GM18517 (cell line): ENCODE results near the gene SYNPR.
"Not testable (repeated sequence)": the region's sequence is repeated elsewhere in the genome, so short reads cannot be mapped to it uniquely, and the experiment has no call there.

Experiments used
- ATAC-seq: cut with Tn5 transposase; IDR thresholded peaks from one replicate; pipeline ENCODE4 v1.9.1; 2021; ENCODE audit warnings: mild to moderate bottlenecking, moderate library complexity; ENCODE audit not compliant: unreplicated experiment

The SYNPR gene

DNA sequence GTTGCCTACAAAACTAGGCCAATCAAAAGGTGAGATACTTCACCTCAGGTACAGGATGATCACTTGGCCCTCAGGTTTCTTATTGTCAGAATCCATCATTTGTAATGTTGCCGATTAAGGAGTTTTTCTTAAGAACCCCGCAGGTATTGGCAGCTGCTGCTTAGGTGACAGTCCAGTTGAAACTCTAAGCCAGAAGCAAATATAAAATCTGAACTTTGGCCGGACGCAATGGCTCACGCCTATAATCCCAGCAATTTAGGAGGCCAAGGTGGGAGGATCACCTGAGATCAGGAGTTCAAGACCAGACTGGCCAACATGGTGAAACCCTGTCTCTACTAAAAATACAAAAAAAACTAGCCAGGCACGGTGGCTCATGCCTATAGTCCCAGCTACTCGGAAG is 331.3 kb downstream of the SYNPR start:
- no peak for ATAC-seq

GRCh38 chr3:63609834-63610233 is 331.7 kb downstream of the SYNPR start:
- ATAC-seq: no peak

DNA sequence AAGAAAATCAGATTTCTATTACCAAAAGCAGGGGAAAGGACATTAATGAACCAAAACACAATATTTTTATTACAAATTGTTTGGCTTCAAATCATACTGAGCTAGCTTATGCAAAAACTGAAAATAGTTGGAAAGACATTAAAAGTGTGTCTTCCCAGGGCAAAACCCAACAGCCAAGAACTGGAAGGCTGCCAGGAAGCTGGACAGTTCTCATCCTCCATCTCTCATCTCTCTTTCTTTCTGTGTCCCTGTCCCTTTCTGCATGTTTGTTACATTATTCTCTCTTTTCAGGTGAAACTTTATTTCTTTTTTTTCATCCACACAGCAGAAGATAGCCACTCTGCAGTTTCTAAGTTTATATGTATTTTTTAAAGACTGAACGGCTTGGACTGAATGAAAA is 333.3 kb downstream of the SYNPR start:
- no peak for ATAC-seq

- no peak for ATAC-seq
Observed at GRCh38 chr3:63613561-63613960, 335.5 kb downstream of the SYNPR start.

GRCh38 chr3:63617391-63617790 is 339.3 kb downstream of the SYNPR start:
- ATAC-seq: no peak

GRCh38 chr3:63624941-63625560 is 346.9 kb downstream of the SYNPR start:
- no peak for ATAC-seq

- ATAC-seq: no peak
Observed at GRCh38 chr3:63631670-63632069, 353.6 kb downstream of the SYNPR start.

- ATAC-seq: no peak
Observed at GRCh38 chr3:63635186-63635585, 357.1 kb downstream of the SYNPR start.

DNA sequence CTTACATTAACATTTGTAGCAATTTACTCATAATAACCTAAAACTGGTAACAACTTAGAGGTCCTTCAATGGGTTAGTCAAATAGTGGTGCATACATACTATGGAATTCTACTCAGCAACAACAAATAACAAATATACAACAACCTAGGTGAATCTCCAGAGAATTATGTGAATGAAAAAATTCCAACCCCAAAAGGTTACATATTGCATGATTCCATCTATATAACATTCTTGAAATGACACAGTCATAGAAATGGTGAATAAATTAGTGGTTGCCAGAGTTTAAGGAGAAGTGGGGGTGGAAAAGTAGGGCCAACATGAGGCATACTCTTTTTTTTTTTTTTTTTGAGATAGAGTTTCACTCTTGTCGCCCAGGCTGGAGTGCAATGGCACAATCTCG is 361.7 kb downstream of the SYNPR start:
- ATAC-seq: no peak

DNA sequence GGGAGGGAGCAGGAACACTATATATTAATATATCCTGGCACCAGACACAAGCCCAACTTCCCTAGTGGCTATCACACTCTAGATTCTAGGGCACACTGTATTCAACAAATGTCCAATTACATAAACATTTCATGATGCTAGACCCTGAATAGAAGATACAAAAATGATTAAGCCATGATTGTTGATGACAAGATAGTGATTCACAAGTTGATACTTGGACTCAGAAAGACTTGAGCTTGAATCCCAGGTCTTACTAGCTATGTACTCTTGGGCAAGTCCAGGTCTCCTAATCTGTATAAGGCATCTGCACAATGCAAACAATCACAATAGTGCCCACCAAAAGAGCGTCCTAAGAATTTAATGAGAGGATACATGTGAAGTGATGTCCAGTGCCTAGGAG is 364.4 kb downstream of the SYNPR start:
- ATAC-seq: no peak

- no peak for ATAC-seq
Observed at GRCh38 chr3:63644212-63644797, 366.2 kb downstream of the SYNPR start.

DNA sequence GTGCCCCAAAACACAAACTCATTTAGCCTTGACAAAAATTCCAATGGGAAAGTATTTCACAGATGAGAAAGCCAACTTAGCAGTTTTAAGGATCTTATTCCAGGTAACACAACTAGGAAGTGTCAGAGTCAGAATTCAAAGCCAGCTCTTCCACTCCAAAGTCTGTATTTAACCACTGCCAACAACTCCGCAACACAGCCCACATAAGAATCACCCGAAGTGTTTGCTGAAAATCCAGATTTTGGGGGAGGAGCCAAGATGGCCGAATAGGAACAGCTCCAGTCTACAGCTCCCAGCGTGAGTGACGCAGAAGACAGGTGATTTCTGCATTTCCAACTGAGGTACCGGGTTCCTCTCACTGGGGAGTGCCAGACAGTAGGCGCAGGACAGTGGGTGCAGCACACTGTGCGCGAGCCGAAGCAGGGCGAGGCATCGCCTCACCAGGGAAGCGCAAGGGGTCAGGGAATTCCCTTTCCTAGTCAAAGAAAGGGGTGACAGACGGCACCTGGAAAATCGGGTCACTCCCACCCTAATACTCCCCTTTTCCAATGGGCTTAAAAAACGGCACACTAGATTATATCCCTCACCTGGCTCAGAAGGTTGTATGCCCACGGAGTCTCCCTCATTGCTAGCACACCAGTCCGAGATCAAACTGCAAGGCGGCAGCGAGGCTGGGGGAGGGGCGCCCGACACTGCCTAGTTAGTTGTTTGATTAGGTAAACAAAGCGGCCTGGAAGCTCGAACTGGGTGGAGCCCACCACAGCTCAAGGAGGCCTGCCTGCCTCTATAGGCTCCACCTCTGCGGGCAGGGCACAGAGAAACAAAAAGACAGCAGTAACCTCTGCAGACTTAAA is 367.0 kb downstream of the SYNPR start:
- not testable (repeated sequence) for ATAC-seq

- no peak for ATAC-seq
Observed at GRCh38 chr3:63652066-63652725, 374.1 kb downstream of the SYNPR start, which contains the start of gene SNTN. SNTN (plus strand) TSS chr3:63652675; CDS start chr3:63652688, 13 bp downstream.

DNA sequence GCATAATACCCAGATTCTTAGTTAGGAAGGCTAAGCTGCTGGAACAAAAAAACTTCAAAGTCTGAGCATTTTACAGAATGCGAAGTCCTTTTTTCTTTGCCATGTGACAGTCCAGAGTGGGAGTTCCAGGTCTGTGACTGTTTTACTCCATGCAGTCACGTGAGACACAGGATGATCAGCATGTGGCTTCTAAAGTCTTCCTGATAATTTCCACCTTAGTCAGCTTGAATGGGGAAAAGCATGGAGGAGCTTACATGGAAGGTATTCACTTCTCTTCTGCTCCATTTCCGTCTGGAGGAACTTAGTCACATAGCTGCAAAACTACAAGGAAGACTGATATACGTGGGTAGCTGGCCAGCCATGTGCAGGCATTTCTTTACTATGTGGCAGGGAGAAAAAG is 376.1 kb downstream of the SYNPR start:
- no peak for ATAC-seq

- ATAC-seq: no peak
Observed at GRCh38 chr3:63654931-63655330, 376.8 kb downstream of the SYNPR start.

GRCh38 chr3:63655519-63655918 is 377.4 kb downstream of the SYNPR start:
- no peak for ATAC-seq

- ATAC-seq: no peak
Observed at GRCh38 chr3:63656786-63657185, 378.7 kb downstream of the SYNPR start.

GRCh38 chr3:63661242-63661641 is 383.1 kb downstream of the SYNPR start:
- ATAC-seq: no peak

- ATAC-seq: no peak
Observed at GRCh38 chr3:63662011-63662410, 383.9 kb downstream of the SYNPR start.

DNA sequence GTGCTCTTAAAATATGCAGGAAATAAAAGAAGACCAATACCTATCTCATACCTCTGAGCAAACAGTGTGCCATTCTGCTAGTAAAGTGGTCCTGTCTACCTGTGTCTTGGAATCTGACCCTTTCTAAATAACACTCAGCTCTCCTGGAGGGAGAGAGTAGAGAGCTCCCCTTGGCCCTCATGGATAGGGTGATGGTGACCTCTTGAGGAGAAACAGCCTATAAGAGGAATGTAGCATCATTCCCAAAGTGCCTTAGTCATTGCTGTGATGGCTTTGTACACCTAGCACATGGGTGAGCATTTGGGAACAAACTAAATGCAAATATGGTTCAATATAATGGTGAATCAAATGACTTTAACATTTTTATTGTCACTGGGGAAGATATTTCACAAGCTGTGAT is 384.4 kb downstream of the SYNPR start:
- no peak for ATAC-seq
